SKM-1 (cell line): ENCODE results near the gene COL26A1.

Experiments
- DNase-seq: peaks from one replicate; lab custom pipeline; 2025; ENCODE audit not compliant: unreplicated experiment; lab: John Stamatoyannopoulos, UW

Gene COL26A1

DNA sequence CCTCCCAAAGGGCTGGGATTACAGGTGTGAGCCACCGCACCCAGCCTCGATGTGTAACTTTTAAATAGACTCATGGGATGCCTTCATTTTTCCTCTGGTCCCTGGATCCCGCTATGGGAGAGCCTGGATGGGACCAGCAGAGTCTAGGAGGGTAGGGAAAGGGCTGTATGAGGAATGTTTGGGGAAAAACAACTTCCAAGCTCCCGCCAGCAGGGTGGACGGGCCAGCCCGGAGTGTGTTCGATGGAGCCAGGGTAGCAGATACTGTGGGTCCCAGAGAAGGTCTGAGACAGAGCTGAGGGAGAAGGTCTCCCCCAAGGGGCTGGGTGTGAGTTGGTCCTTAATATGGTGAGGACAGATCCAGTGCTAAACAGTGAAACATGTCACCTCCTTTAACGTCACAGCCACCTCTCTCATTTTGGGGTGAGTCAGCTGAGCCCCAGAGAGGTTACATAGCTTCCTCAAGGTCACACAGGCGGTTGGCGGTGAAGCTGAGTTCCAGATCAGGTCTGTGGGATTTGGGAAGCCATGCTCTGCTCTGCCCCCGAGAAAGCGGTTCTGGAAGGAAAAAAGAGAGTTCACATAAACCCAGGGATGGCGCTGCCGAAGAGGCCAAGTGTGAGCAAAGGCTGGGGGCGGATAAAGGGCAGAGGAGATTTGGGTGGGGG lies 200.0 kb downstream of the COL26A1 start:
- no peak for DNase-seq

DNA sequence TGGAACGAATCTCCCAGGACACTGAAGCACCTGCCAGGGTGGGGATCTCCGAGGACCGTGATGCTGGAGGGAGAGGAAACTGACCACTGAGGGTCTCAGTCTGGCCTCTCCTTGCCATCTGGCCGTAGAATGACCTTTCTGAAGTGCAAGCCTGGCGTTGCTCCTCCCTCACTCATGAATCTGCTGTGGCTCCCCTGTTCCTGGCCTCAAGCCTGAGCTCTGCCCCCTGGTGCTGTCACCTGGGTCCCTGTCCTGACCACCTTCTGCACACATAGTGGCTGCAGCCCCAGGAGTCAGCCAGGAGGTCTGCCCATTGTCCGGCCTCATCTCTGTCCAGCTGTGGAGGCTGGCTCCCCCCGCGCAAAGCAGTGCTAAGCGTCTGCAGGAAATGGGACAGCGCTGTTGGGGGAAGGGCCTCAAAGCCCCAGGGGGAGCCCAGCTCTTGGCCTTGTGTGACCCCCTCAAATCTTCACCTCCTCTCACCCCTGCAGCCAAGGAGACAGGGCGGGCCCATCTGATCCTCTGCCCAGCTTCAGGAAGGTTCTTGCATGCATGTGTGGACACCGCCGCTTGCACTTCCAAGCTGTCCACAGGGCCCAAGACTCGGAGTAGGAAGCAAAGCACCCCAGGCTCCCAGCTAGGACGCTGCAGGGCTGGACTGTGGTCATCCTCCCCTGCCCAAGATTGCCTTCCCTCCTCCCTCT lies 200.7 kb downstream of the COL26A1 start:
- no peak for DNase-seq

DNA sequence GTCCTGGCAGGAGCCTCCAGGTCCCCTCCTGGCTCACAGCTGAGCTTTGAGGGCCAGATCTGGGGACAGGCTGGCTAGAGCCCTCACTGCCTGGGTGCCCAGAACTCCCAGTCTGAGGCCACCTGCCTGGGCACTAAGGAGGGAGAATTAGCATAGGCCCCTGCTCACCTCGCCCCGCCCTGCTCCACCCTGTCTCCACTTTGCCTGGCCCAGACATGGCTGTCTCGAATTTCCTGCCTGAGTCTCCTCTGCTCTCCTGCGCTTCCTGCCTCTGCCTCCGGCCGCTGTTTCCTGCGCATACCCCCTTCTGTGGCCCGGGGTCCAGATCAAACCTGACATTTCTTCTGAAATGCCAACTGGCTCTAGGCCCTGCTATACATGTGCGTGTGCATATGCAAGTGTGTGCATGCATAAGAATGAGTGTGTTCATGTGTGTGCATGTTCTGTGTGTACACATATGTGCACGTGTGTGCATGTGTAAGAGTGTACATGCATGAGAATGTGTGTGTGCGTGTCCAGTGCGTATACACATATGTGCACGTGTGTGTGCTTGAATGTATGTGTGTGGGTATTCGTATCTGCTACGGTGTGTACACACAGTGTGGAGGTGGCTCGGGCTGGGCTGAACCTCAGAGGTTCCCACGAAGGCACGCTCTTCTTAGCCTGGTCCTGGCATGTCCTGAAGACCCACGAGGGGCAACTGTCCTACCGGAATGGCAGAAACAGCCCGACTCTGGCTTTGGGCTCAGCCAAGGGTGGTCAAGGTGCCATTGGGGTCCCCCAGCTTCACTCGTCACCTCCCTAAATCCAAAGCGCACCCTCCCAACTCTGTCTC lies 201.5 kb downstream of the COL26A1 start:
- DNase-seq = no peak

DNA sequence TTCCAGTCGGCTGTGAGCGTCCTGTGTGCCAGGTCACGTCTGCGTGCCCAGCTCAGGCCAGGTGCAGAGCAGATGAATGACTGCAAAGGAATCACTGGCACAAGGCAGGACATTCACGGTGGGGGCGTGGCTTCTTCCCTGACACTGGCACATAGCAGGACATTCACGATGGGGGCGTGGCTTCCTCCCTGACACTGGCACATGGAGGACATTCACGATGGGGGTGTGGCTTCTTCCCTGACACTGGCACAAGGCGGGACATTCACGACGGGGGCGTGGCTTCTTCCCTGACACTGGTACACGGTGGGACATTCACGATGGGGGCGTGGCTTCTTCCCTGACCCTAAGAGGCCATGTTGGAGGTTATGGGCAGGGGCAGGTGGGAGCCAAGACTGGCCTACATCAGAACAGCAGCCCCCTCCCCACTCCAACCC lies 202.1 kb downstream of the COL26A1 start:
- DNase-seq = no peak

DNA sequence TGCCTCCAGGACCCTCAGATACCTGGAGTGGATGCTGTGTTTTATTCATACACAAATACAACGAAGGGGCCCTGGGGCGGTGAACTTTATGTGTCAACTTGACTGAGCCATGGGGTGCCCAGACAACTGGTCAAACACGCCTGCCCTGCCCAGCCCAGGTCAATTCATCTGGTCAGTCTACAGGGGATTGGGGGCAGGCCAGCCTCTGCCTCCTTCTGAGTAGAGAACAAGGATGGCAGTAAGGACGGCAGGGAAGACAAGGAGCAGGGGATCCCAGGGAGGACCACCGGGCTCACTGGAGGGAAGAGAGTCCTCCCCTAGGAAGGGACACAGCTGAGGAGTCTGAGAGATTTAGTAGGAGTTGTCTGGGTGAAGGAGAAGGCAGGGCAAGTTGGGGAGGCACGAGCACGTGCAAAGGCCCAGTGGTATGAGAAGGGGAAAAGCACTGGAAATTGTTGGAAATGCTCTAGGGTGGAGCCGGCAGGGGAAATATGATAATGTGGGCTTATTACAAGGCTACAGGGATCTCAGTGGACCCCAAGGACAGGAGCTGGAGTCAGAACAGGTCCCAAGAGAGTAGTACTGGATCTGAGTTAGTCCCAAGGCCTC lies 203.0 kb downstream of the COL26A1 start:
- no peak for DNase-seq

GRCh38 chr7:101567230-101567629 lies 204.6 kb downstream of the COL26A1 start:
- no peak for DNase-seq

DNA sequence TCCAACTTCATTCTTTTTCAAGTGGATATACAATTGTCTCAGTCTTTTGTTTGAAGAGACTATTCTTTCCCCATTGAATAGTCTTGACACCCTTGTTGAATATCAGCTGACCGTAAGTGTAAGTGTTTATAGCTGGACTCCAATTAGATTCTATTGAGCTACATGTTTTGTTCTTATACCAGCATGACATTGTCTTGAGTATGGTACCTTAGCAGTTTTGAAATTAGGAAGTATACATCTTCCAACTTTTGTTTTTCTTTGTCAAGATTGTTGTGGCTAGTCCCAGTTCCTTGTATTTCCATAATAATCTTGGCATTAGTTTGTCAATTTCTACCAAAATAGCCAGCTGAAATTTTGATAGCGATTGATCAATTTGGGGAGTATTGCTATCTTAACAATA lies 209.5 kb downstream of the COL26A1 start:
- no peak for DNase-seq

- DNase-seq = no peak
Measured at GRCh38 chr7:101575168-101575567, 212.5 kb downstream of the COL26A1 start.

- DNase-seq = no peak
Measured at GRCh38 chr7:101575721-101576120, 213.0 kb downstream of the COL26A1 start.

DNA sequence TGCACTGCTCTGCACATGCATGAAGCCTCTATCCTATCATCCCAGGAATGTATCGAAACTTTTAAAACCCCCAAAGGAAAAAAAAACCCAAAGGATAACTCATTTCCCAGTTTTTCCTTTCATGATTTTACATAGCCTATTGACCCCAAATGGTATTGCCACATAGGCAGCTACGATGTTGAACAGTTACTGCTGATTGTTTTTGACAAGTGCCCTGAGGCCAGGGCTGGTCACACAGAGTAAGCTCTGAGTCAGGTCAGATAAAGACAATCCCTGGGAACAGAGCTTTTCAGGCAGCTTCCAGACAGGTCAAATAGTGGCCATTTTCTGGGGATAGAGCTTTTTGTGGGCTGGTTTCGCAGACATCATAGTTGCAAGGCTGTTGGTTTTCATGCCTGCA lies 214.3 kb downstream of the COL26A1 start:
- no peak for DNase-seq

GRCh38 chr7:101578552-101578951 lies 215.9 kb downstream of the COL26A1 start:
- DNase-seq = no peak

GRCh38 chr7:101580596-101580995 lies 217.9 kb downstream of the COL26A1 start:
- no peak for DNase-seq

GRCh38 chr7:101581891-101582290 lies 219.2 kb downstream of the COL26A1 start:
- DNase-seq = no peak

GRCh38 chr7:101582971-101583370 lies 220.3 kb downstream of the COL26A1 start:
- no peak for DNase-seq

GRCh38 chr7:101586078-101586905 lies 223.6 kb downstream of the COL26A1 start:
- DNase-seq = no peak

GRCh38 chr7:101586906-101587677 lies 224.4 kb downstream of the COL26A1 start:
- DNase-seq = no peak

DNA sequence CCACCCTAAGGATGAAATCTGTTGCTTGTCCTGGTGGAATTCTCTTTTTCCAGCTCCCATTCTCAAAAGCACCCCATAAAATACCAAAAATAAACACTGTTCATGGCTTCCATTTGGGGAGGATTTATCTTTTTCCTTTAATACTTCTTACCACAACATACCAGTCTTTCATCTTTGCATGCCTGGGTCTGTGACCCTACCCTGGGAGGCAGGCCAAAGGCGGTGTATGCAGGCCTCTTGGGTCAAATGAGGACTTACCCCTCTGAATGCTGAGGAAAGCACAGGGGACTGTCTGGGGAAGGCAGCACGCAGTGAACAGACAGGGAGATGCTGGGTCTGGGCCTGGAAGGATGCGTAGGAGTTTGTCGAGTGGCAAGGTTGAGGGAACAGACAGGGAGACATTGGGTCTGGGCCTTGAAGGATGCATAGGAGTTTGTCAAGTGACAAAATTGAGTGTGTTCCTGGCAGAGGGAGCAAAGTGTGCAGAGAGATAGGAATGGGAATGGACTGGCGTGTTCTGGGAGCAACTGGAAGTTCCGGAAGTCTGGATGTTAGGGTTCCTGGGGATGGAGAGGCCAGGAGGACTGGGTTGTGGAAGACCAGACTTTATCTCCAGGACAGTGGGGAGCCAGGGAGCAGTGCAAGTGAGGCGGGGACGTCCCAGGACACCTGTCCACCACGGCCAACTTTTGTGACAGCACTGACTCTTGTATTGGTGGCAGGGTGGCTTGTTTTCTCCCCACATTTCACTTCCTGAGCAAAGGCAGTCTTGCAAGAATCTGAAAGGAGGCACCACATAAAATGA lies 225.7 kb downstream of the COL26A1 start:
- DNase-seq = no peak

DNA sequence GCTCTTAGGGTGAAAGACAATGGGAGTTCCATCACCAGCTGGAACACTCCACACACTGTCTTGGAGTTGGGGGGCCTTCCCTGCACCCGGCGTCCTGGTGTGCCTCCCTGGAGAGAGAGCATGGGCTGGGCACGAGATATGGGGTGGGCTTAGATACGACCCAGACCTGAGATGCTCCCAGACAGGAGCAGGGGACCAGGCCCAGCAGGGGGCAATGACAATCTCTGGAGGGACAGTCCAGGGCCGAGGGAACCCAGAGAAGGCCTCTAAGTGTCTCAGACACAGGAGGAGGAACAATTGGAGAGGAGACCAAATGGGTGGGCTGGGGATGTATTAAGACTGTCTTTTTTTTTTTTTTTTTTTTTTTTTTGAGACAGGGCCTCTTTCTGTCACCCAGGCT lies 226.4 kb downstream of the COL26A1 start:
- DNase-seq = no peak
